ENCODE data around the gene TMA7B.

- TF ChIP-seq CTCF (IDR thresholded peaks at IDR 0.05 in 4 of 5, conservative IDR thresholded peaks at IDR 0.05 in 1 of 5), result no peak
- no peak for TF ChIP-seq POLR2A (IDR thresholded peaks at IDR 0.05)
Observed at GRCh38 chr22:39917197-39917643, 43.0 kb upstream of the TMA7B start.

All from gastrocnemius medialis (tissue), 4 donors.